ENCODE results near the gene SLC7A6OS.

The SLC7A6OS gene

DNA sequence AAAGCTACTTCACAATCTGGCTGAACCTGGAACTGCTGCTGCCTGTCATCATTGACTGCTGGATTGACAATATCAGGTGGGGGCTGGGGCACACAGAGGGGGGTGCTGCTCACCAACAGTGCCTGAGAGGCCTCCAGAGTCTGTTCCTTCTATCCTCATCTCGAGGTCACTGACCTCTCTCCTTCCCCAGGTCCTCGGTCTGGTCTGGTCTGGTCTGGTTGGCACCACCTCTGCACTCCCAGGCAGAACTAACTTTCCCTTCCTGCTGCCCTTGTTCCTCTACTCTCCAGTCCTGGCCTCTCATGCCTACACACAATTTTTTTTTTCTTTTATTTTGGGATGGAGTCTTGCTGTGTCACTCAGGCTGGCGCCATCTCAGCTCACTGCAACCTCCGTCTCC lies 61.4 kb downstream of the SLC7A6OS start:
- no peak for DNase-seq
